GM18870 (cell line): Measurements from ENCODE around the gene CMAS.
"Not testable (repeated sequence)": the region's sequence is repeated elsewhere in the genome, so short reads cannot be mapped to it uniquely, and the experiment has no call there.

ENCODE experiments used
- ATAC-seq: cut with Tn5 transposase; IDR thresholded peaks from one replicate; pipeline ENCODE4 v1.9.1; 2021; ENCODE audit warnings: moderate library complexity; ENCODE audit not compliant: unreplicated experiment

Gene CMAS

GRCh38 chr12:22046090-22046967, at the start of gene CMAS:
Gene CMAS, plus strand, starts transcription at chr12:22046218. Its CDS starts 86 bp downstream, at chr12:22046304.
- ATAC-seq, result peak; percentile 73

GRCh38 chr12:21998295-21998694, 47.7 kb upstream of the CMAS start:
- ATAC-seq, result no peak

- ATAC-seq, result no peak
Observed at GRCh38 chr12:21998782-21999181, 47.2 kb upstream of the CMAS start.

GRCh38 chr12:22002430-22002829, 43.6 kb upstream of the CMAS start:
- ATAC-seq, result no peak

- not testable (repeated sequence) for ATAC-seq
Observed at GRCh38 chr12:22007794-22008193, 38.2 kb upstream of the CMAS start.

GRCh38 chr12:22008196-22008595, 37.8 kb upstream of the CMAS start:
- ATAC-seq, result no peak

GRCh38 chr12:22014041-22014782, 31.8 kb upstream of the CMAS start:
- ATAC-seq, result no peak

- no peak for ATAC-seq
Observed at GRCh38 chr12:22014783-22015144, 31.3 kb upstream of the CMAS start.

- ATAC-seq, result no peak
Observed at GRCh38 chr12:22016982-22017381, 29.0 kb upstream of the CMAS start.

- ATAC-seq, result no peak
Observed at GRCh38 chr12:22018860-22019259, 27.2 kb upstream of the CMAS start.

GRCh38 chr12:22023489-22023888, 22.5 kb upstream of the CMAS start:
- ATAC-seq, result not testable (repeated sequence)

GRCh38 chr12:22029491-22029890, 16.5 kb upstream of the CMAS start:
- no peak for ATAC-seq

GRCh38 chr12:22029991-22030390, 16.0 kb upstream of the CMAS start:
- ATAC-seq, result no peak

- ATAC-seq, result no peak
Observed at GRCh38 chr12:22032732-22033131, 13.3 kb upstream of the CMAS start.

- ATAC-seq, result no peak
Observed at GRCh38 chr12:22034709-22035506, 11.1 kb upstream of the CMAS start.

GRCh38 chr12:22037947-22038346, 8.1 kb upstream of the CMAS start:
- ATAC-seq, result no peak

GRCh38 chr12:22038734-22039133, 7.3 kb upstream of the CMAS start:
- ATAC-seq, result no peak

- ATAC-seq, result no peak
Observed at GRCh38 chr12:22039361-22039760, 6.7 kb upstream of the CMAS start.

GRCh38 chr12:22042976-22043669, 2.9 kb upstream of the CMAS start:
- no peak for ATAC-seq

- no peak for ATAC-seq
Observed at GRCh38 chr12:22043943-22044342, 2.1 kb upstream of the CMAS start.

GRCh38 chr12:22044391-22044790, 1.6 kb upstream of the CMAS start:
- no peak for ATAC-seq
